Adipocyte (in vitro differentiated cells): ENCODE measurements around the gene MBD3L4.
"Not testable (repeated sequence)": the region's sequence is repeated elsewhere in the genome, so short reads cannot be mapped to it uniquely, and the experiment has no call there.

Experiments used
- DNase-seq: peaks from one replicate; pipeline ENCODE4 v3.0.0-alpha.2; 2015; ENCODE audit warnings: low read depth
- H3K27me3 ChIP-seq: replicated peaks from 2 replicates; pipeline ENCODE4 v1.7.0; 2013; ENCODE audit warnings: mild to moderate bottlenecking, low read length, moderate library complexity; ENCODE audit not compliant: control insufficient read depth, insufficient read depth
- H3K36me3 ChIP-seq: 2 replicates; pipeline ENCODE4 v1.7.0; 2013; ENCODE audit warnings: low read length, mild to moderate bottlenecking, moderate library complexity; ENCODE audit not compliant: control insufficient read depth, insufficient read depth, severe bottlenecking
- H3K4me1 ChIP-seq: 2 replicates; pipeline ENCODE4 v1.7.0; 2013; ENCODE audit warnings: mild to moderate bottlenecking, low read length, moderate library complexity; ENCODE audit not compliant: control insufficient read depth, insufficient read depth
- H3K4me3 ChIP-seq: 2 replicates; pipeline ENCODE4 v1.7.0; 2013; ENCODE audit warnings: mild to moderate bottlenecking, low read length, moderate library complexity
- H3K9ac ChIP-seq: 2 replicates; pipeline ENCODE4 v1.7.0; 2013; ENCODE audit warnings: mild to moderate bottlenecking, low read length, moderate library complexity
- H3K9me3 ChIP-seq: 2 replicates; pipeline ENCODE4 v1.7.0; 2013; ENCODE audit warnings: mild to moderate bottlenecking, low read length, moderate library complexity; ENCODE audit not compliant: control insufficient read depth

The MBD3L4 gene

DNA sequence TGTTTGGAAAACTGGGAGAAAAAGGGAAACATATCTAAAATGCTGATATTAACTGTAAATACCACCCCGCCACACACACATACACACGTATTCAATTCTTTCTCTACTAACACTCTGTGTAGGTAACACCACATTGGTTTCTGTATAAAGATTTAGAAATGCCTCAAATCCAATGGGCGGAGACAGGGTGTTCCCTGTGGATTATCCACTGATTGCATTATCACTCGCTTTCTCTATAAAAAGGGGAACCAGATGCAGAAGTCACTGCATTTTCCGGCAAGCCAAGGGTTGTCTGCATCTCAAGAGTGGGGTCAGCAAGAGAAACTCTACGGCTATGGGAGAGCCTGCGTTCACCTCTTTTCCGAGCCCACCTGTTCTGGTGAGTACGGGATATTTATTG lies 9.7 kb downstream of the MBD3L4 start, which contains the start of gene MBD3L5:
Gene MBD3L5, plus strand, starts transcription at position 301 of the 400 bp plus-strand sequence. Its CDS starts 34 bp downstream, at position 335.
- not testable (repeated sequence) for H3K4me1 ChIP-seq, H3K9me3 ChIP-seq, H3K36me3 ChIP-seq, H3K27me3 ChIP-seq, DNase-seq, H3K9ac ChIP-seq, H3K4me3 ChIP-seq

DNA sequence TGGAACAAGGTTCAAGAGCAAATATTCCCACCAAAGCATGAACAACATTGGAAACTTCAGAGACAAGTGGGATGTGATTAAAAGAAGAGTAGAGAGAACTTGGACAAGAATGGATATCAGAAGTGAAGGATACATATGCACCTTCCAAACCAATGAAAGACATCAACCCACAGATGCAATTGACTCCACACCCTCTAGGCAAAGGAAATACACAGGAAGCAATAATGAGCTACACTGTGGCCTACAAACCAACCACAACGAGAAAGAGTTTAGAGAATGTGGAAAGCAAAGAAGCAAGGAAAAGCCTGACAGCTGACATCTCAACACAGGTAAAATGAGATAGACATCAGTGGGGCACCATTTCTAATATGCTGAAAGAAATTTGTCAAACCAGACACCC lies 11.2 kb downstream of the MBD3L4 start:
- not testable (repeated sequence) for H3K9me3 ChIP-seq, H3K36me3 ChIP-seq, H3K4me3 ChIP-seq, DNase-seq, H3K27me3 ChIP-seq, H3K4me1 ChIP-seq, H3K9ac ChIP-seq

DNA sequence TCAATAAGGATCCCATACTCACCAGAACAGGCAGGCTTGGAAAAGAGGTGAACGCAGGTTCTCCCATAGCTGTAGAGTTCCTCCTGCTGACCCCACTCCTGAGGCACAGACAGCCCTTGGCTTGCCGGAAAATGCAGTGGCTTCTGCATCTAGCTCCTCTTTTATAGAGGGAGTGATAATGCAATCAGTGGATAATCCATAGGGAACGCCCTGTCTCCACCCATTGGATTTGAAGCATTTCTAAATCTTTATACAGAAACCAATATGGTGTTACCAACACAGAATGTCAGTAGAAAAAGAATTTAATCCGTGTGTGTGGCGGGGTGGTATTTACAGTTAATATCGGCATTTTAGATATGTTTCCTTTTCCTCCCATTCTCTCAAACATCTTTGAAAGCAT lies 18.6 kb downstream of the MBD3L4 start, which contains the start of gene MBD3L2B:
Gene MBD3L2B, minus strand, starts transcription at position 101 of the 400 bp plus-strand sequence. Its CDS starts 34 bp downstream, at position 67.
- not testable (repeated sequence) for H3K4me1 ChIP-seq, H3K27me3 ChIP-seq, DNase-seq, H3K9me3 ChIP-seq, H3K36me3 ChIP-seq, H3K4me3 ChIP-seq, H3K9ac ChIP-seq

DNA sequence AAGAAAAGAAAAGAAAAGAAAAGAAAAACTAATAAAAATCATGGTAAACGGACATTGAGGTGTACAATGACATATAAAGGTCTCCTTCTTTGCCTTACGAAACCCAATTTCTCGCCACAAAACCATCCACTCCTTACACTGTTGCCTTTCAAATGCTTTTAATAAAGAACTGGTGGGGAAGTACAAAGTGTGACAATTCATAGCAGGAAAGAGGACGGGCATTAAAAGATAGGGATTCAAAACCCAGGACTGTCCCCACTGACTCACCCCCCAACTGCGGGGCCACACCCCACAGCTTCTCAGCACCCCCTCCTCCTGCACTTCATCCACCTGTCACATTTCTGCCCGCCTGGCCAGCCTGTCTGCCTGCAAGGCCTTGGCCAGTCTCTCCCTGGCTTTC lies 21.2 kb downstream of the MBD3L4 start:
- no peaks in the 10 kb centered on the region for H3K27me3 ChIP-seq
- H3K9ac ChIP-seq = no peak overlapping the region
- no peak overlapping the region for H3K4me3 ChIP-seq
- no peak for DNase-seq
- no peaks in the 10 kb centered on the region for H3K4me1 ChIP-seq
- no peaks in the 10 kb centered on the region for H3K9me3 ChIP-seq
- no peaks in the 10 kb centered on the region for H3K36me3 ChIP-seq

DNA sequence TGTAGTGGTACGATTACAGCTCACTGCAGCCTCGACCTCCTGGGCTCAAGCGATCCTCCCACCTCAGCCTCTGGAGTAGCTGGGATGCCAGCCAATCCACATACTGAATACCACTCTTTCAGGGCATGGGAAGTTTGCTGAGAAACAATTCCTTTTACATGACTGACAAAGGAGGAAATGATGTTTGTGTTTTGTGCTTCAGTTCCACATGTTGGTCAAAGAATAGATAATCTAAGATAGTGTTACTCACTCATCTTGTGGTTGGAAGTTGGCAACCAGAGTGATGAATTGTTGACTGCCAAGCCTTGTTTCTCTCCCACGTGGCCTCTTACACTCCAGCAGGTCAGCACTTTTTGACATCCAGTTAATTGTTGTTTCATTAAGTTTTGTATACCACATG lies 26.3 kb downstream of the MBD3L4 start:
- H3K4me1 ChIP-seq = no peaks in the 10 kb centered on the region
- no peak overlapping the region for H3K9ac ChIP-seq
- no peaks in the 10 kb centered on the region for H3K9me3 ChIP-seq
- no peaks in the 10 kb centered on the region for H3K36me3 ChIP-seq
- no peak overlapping the region for H3K4me3 ChIP-seq
- peak; percentile 5 for DNase-seq
- H3K27me3 ChIP-seq = no peaks in the 10 kb centered on the region

DNA sequence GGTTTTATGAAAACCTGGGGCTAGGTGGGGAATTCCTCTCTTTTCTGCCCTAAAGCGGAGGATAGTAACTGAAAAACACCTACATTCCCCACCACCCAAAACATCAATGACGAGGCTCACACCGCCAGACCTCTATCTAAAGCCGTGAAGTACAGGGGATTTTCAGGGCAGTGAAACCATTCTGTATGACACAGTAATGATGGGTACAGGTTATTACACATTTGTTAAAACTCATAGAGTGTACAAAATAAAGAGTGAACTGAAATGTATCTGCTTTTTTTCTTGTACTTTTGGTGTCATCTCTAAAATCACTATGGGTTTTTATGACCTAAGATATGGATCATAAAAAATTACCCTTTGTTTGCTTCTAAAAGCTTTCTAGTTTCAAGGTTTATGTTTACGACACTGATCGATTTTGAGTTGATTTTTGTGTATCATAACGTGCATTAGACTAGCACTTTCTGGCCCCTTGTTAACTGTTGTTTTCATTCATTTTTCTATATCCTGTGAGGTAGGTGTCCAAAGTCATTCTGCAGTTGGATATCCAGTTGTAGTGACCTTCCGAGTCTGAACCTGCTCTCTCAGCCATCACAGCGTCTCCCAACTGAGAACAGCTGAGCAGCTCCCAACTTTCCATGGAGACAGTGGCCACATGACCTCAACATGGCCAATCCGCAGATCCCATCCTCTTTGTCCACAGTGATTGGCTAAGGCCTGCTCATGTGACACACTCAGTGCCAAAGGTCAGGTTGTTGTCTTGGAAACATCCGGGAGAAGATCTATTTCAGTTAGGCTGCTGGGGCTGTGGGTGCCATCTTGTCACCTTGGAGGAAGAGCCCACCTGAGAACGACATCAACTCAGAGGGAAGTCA lies 29.0 kb downstream of the MBD3L4 start:
- no peaks in the 10 kb centered on the region for H3K4me1 ChIP-seq
- H3K9ac ChIP-seq = no peak overlapping the region
- no peaks in the 10 kb centered on the region for H3K27me3 ChIP-seq
- DNase-seq = no peak
- peaks cover 4% of the 10 kb centered on the region for H3K9me3 ChIP-seq
- H3K4me3 ChIP-seq = no peak overlapping the region
- no peaks in the 10 kb centered on the region for H3K36me3 ChIP-seq

DNA sequence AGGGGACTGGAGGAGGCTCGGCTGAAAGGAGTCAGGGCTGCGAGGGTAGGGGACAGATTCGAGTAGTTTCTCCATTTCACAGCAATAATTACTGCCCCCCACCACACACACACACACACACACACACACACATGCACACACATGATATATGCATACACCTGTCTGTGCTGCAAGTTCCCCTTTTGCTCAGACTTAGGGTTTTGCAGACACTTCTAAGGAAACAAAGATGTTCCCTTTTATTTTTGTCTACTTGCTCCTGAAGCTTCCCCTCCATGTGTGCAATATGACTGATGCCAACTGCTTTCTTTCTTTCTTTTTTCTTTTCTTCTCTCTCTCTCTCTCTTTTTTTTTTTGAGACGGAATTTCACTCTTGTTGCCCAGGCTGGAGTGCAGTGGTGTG lies 32.1 kb downstream of the MBD3L4 start:
- H3K9me3 ChIP-seq = peaks cover 4% of the 10 kb centered on the region
- no peak for DNase-seq
- no peak overlapping the region for H3K4me3 ChIP-seq
- no peaks in the 10 kb centered on the region for H3K4me1 ChIP-seq
- H3K27me3 ChIP-seq = no peaks in the 10 kb centered on the region
- no peaks in the 10 kb centered on the region for H3K36me3 ChIP-seq
- no peak overlapping the region for H3K9ac ChIP-seq

DNA sequence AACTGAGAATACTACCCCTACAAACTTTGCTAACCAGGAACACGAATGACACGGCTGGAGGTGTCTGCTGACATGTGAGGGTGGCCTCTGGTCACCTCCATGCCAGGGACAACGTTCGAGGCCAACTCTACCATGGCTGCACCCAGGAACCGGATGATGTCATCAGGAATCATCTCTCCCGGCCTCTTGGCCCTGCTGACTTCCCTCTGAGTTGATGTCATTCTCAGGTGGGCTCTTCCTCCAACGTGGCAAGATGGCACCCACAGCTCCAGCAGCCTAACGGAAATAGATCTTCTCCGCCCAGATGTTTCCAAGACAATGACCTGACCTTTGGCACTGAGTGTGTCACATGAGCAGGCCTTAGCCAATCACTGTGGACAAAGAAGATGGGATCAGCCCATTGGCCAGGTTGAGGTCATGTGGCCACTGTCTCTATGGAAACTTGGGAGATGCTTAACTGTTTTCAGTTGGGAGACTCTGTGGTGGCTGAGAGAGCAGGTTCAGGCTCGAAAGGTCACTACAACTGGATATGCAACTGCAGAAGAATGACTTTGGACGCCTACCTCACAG lies 33.8 kb downstream of the MBD3L4 start:
- Histone ChIP-seq H3K9ac (no peak overlapping the region), H3K4me1 (no peaks in the 10 kb centered on the region), H3K36me3 (no peaks in the 10 kb centered on the region), H3K4me3 (no peak overlapping the region), H3K27me3 (no peaks in the 10 kb centered on the region), H3K9me3 (peaks cover 4% of the 10 kb centered on the region)
- DNase-seq = no peak

DNA sequence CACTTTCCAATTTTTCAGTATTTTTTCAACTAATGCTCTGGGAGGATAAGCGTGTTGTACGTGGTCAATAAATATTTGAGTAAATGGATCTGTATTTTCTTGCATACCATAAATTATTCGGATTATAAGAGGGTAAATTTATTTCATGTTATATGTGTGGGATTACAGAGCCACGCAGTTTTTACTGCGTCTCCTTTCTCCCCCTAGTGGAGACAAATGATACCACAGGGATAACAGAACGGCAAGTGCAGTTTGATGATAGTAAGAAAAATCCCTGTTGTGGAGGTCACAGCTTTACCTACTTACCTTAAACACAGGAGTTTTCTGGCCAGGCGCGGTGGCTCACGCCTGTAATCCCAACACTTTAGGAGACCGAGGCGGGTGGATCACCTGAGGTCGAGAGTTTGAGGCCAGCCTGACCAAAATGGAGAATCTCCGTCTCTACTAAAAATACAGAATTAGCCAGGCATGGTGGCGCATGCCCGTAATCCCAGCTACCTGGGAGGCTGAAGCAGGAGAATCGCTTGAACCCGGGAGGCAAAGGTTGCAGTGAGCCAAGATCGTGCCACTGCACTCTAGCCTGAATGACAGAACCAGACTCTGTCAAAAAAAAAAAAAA lies 35.6 kb downstream of the MBD3L4 start:
- DNase-seq = peak; percentile 65
- H3K9me3 ChIP-seq = peaks cover 11% of the 10 kb centered on the region
- no peaks in the 10 kb centered on the region for H3K27me3 ChIP-seq
- no peaks in the 10 kb centered on the region for H3K4me1 ChIP-seq
- H3K36me3 ChIP-seq = no peaks in the 10 kb centered on the region
- H3K9ac ChIP-seq = no peak overlapping the region
- no peak overlapping the region for H3K4me3 ChIP-seq

DNA sequence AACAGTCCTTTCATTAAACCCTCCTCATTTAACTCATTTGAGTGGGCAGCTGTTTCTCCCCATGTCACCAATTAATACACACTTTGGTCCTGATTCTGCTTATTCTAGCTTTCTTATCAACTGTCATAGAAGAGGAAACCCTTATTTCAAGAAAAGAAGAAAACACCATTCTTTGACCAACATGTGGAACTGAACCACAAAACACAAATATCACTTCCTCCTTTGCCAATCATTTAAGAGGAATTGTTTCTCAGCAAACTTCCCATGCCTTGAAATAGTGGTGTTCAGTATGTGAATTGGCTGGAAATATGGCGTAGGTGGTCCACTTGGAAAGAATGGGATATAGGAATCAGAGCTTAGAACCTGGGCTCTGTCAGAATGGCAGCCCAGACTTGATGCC lies 39.2 kb downstream of the MBD3L4 start:
- DNase-seq = no peak
- no peaks in the 10 kb centered on the region for H3K27me3 ChIP-seq
- H3K4me3 ChIP-seq = no peak overlapping the region
- no peaks in the 10 kb centered on the region for H3K36me3 ChIP-seq
- peaks cover 7% of the 10 kb centered on the region for H3K9me3 ChIP-seq
- H3K4me1 ChIP-seq = no peaks in the 10 kb centered on the region
- no peak overlapping the region for H3K9ac ChIP-seq

DNA sequence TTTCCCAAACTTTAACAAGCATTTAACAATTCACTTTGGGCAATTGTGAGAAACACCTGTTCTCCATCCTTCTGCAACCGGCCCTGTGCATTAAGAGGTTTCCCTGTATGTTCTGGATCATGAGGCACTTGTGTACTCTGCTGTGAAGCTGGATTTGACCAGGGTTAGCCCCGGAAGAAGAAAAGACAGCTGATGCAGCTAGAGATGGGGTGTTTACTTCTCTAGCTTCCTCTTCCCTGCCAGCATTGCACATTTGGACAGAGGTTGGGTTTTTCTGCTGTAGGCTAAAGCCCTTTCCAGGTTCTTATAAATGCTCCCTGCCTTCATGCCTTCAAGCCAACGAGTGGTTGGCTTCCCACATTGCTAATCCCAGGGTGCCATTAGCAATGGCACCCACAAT lies 39.6 kb downstream of the MBD3L4 start:
- Histone ChIP-seq H3K27me3 (no peaks in the 10 kb centered on the region), H3K9me3 (peaks cover 7% of the 10 kb centered on the region), H3K9ac (no peak overlapping the region), H3K36me3 (no peaks in the 10 kb centered on the region), H3K4me3 (no peak overlapping the region), H3K4me1 (no peaks in the 10 kb centered on the region)
- no peak for DNase-seq
